H1 (cell line): Measurements from ENCODE around the gene MGAT5. TPM values are rescaled to one million over a fixed set of nuclear protein-coding genes. Genes with fewer than 3 reads are reported as not detected.

ENCODE experiments used
- CTCF ChIA-PET: fragments of 300-600 bp; sonication (Branson Sonifier 250); formaldehyde crosslinking; loops from one replicate; lab custom pipeline; 2021; ENCODE audit not compliant: partially characterized antibody; lab: Charles Lee
- POLR2A ChIA-PET: fragments of 300-600 bp; sonication (Branson Sonifier 250); formaldehyde crosslinking; loops from one replicate; lab custom pipeline; 2021; ENCODE audit warnings: inconsistent platforms; ENCODE audit not compliant: partially characterized antibody; lab: Charles Lee
- DNase-seq, 2 experiments: peaks; one replicate each; pipeline versions ENCODE4 v3.0.0 to v3.0.0-alpha.2; 2010 to 2022; ENCODE audit warnings: low spot score in 2 of 2, low read depth in 1 of 2, mixed read lengths in 1 of 2
- FAIRE-seq: peaks from 2 replicates; lab custom pipeline; 2011; peaks lifted over from hg19 to GRCh38; lab: Jason Lieb, UNC
- H2AFZ ChIP-seq: 2 replicates; pipeline ENCODE4 v1.8.1; 2012; ENCODE audit warnings: low read length, inconsistent platforms
- H2AK5ac ChIP-seq: 2 replicates; pipeline ENCODE4 v1.6.1; 2013; ENCODE audit warnings: low read depth, low read length
- H2BK120ac ChIP-seq: replicated peaks from 2 replicates; pipeline ENCODE3; 2013; ENCODE audit warnings: low read depth, low read length, inconsistent platforms
- H2BK12ac ChIP-seq: 2 replicates; pipeline ENCODE4 v1.6.1; 2013; ENCODE audit warnings: low read depth, low read length
- H2BK15ac ChIP-seq: 2 replicates; pipeline ENCODE4 v1.6.1; 2013; ENCODE audit warnings: low read length
- H2BK20ac ChIP-seq: 2 replicates; pipeline ENCODE4 v1.6.1; 2013; ENCODE audit warnings: low read length
- H2BK5ac ChIP-seq: 2 replicates; pipeline ENCODE4 v1.6.1; 2013; ENCODE audit warnings: low read depth, low read length
- H3K14ac ChIP-seq: 2 replicates; pipeline ENCODE4 v1.6.1; 2013; ENCODE audit warnings: inconsistent platforms; ENCODE audit not compliant: insufficient read length
- H3K18ac ChIP-seq: 2 replicates; pipeline ENCODE4 v1.6.1; 2013; ENCODE audit warnings: low read length; ENCODE audit errors: extremely low read depth
- H3K23ac ChIP-seq: 2 replicates; pipeline ENCODE4 v1.6.1; 2013; ENCODE audit warnings: inconsistent platforms; ENCODE audit not compliant: insufficient read length
- H3K23me2 ChIP-seq: 2 replicates; pipeline ENCODE4 v1.6.1; 2013; ENCODE audit warnings: low read depth, low read length
- H3K27ac ChIP-seq: 2 replicates; pipeline ENCODE4 v1.6.1; 2011; ENCODE audit warnings: low read depth, low read length, inconsistent platforms
- H3K27me3 ChIP-seq, 4 experiments: replicated peaks in 1 of 4; 1 replicate in 1 of 4; 2 replicates in 3 of 4; pipeline versions ENCODE4 v1.6.1 to v1.8.1; 2011 to 2013; ENCODE audit warnings: low read length in 3 of 4, mild to moderate bottlenecking in 3 of 4, inconsistent platforms in 2 of 4, mixed read lengths in 2 of 4, moderate library complexity in 1 of 4; ENCODE audit not compliant: control insufficient read depth in 3 of 4, insufficient read depth in 3 of 4; ENCODE audit errors: extremely low read depth in 1 of 4
- H3K36me3 ChIP-seq, 4 experiments: 2 replicates each; pipeline versions ENCODE4 v1.6.1 to v1.8.1; 2011 to 2013; ENCODE audit warnings: mild to moderate bottlenecking in 4 of 4, low read length in 3 of 4, moderate library complexity in 2 of 4, control low read depth in 1 of 4, inconsistent platforms in 1 of 4; ENCODE audit not compliant: insufficient read depth in 4 of 4, control insufficient read depth in 2 of 4
- H3K4ac ChIP-seq: replicated peaks from 2 replicates; pipeline ENCODE3; 2013; ENCODE audit warnings: low read length, low read depth, mixed read lengths, inconsistent platforms; ENCODE audit not compliant: insufficient read length
- H3K4me1 ChIP-seq, 4 experiments: replicated peaks in 1 of 4; 1 replicate in 1 of 4; 2 replicates in 3 of 4; pipeline versions ENCODE4 v1.6.1 to v1.8.1; 2011 to 2013; ENCODE audit warnings: low read length in 3 of 4, inconsistent platforms in 2 of 4, mixed read lengths in 1 of 4; ENCODE audit not compliant: insufficient read depth in 4 of 4, control insufficient read depth in 3 of 4
- H3K4me2 ChIP-seq, 2 experiments: 2 replicates each; pipeline versions ENCODE4 v1.6.1 to v1.8.1; 2011 to 2013; ENCODE audit warnings: low read depth in 2 of 2, low read length in 2 of 2, control low read depth in 1 of 2, inconsistent platforms in 1 of 2, mild to moderate bottlenecking in 1 of 2; ENCODE audit not compliant: insufficient read depth in 1 of 2
- H3K4me3 ChIP-seq, 4 experiments: fragments of 200-600, 300-600 bp in 1 of 4; sonication (generic), shearing (Covaris generic), sonication (Bioruptor Twin) in 1 of 4; 2 replicates each; pipeline versions ENCODE4 v1.5.1 to v1.8.1; 2011 to 2016; ENCODE audit warnings: low read length in 4 of 4, low read depth in 3 of 4, control low read depth in 2 of 4, inconsistent platforms in 2 of 4, mild to moderate bottlenecking in 2 of 4, mixed read lengths in 1 of 4, moderate library complexity in 1 of 4; ENCODE audit not compliant: insufficient read depth in 2 of 4; ENCODE audit errors: extremely low read depth in 1 of 4
- H3K56ac ChIP-seq: replicated peaks from 2 replicates; pipeline ENCODE3; 2013; ENCODE audit warnings: low read depth, mild to moderate bottlenecking, mixed read lengths, low read length, inconsistent platforms; ENCODE audit not compliant: insufficient read length
- H3K79me1 ChIP-seq: 2 replicates; pipeline ENCODE4 v1.6.1; 2013; ENCODE audit warnings: low read depth, low read length, control low read depth
- H3K79me2 ChIP-seq, 2 experiments: 2 replicates each; pipeline versions ENCODE4 v1.6.1 to v1.8.1; 2012 to 2013; ENCODE audit warnings: low read length in 2 of 2, mild to moderate bottlenecking in 2 of 2, inconsistent platforms in 1 of 2; ENCODE audit not compliant: insufficient read depth in 2 of 2, control insufficient read depth in 1 of 2
- H3K9ac ChIP-seq, 4 experiments: replicated peaks in 1 of 4; 1 replicate in 1 of 4; 2 replicates in 3 of 4; pipeline versions ENCODE4 v1.6.1 to v1.8.1; 2011 to 2013; ENCODE audit warnings: low read depth in 3 of 4, low read length in 3 of 4, control low read depth in 2 of 4, mild to moderate bottlenecking in 2 of 4, moderate library complexity in 2 of 4, inconsistent platforms in 1 of 4; ENCODE audit errors: extremely low read depth in 1 of 4
- H3K9me3 ChIP-seq, 2 experiments: 2 replicates each; pipeline versions ENCODE4 v1.6.1 to v1.8.1; 2012 to 2013; ENCODE audit warnings: mild to moderate bottlenecking in 2 of 2, moderate library complexity in 2 of 2, control low read depth in 1 of 2, inconsistent platforms in 1 of 2, low read depth in 1 of 2, low read length in 1 of 2, mixed read lengths in 1 of 2; ENCODE audit not compliant: insufficient read depth in 2 of 2
- H4K20me1 ChIP-seq, 2 experiments: replicated peaks in 1 of 2; 2 replicates each; pipeline versions ENCODE3 to v1.8.1; 2011 to 2013; ENCODE audit warnings: inconsistent platforms in 2 of 2, low read length in 2 of 2, mild to moderate bottlenecking in 1 of 2; ENCODE audit not compliant: insufficient read depth in 2 of 2, control insufficient read depth in 1 of 2
- H4K5ac ChIP-seq: 2 replicates; pipeline ENCODE4 v1.6.1; 2013; ENCODE audit warnings: low read length, low read depth, mixed read lengths, inconsistent platforms; ENCODE audit not compliant: insufficient read length
- H4K8ac ChIP-seq: 2 replicates; pipeline ENCODE4 v1.8.0; 2013; ENCODE audit warnings: mild to moderate bottlenecking, moderate library complexity, low read length, inconsistent platforms; ENCODE audit not compliant: insufficient read depth; ENCODE audit errors: extremely low read depth
- H4K91ac ChIP-seq: replicated peaks from 2 replicates; pipeline ENCODE3; 2013; ENCODE audit warnings: low read length, mixed read lengths, inconsistent platforms; ENCODE audit not compliant: insufficient read length
- CREB1 ChIP-seq: IDR thresholded peaks from 2 replicates; pipeline ENCODE4 v1.6.1; 2012; ENCODE audit warnings: inconsistent platforms
- KDM1A ChIP-seq: fragments of 200-600, 300-600 bp; sonication (generic); IDR thresholded peaks from 2 replicates; pipeline ENCODE4 v1.7.1; 2016; ENCODE audit warnings: mild to moderate bottlenecking, low read length, borderline replicate concordance
- NRF1 ChIP-seq: IDR thresholded peaks from 2 replicates; pipeline ENCODE4 v1.6.1; 2011; ENCODE audit warnings: mild to moderate bottlenecking, low read depth, low read length, improper control_type of control experiment
- WGBS, 2 experiments: shearing (Covaris generic) in 1 of 2; methylation state at CpG; one replicate each; pipeline versions ENCODE4 v1.1.6 to v1.1.7; 2013 to 2015; ENCODE audit warnings: low lambda C conversion rate in 2 of 2, mixed read lengths in 2 of 2, inconsistent platforms in 1 of 2, low coverage in 1 of 2, missing lambda C conversion rate in 1 of 2; ENCODE audit not compliant: insufficient replicate concordance in 2 of 2, insufficient coverage in 1 of 2, insufficient read length in 1 of 2; ENCODE audit errors: extremely low coverage in 1 of 2, missing lambda C conversion rate in 1 of 2; 5-methylcytosine and 5-hydroxymethylcytosine counted together
- polyA plus RNA-seq, 7 experiments: library from polyadenylated mRNA; depleted of rRNA in 3 of 7; stranded (reverse) in 5 of 7; unstranded in 2 of 7; fragments of >200 nt in 5 of 7; fragments of 200-250 nt in 2 of 7; gene quantifications; 1 replicate in 5 of 7; 2 replicates in 1 of 7; 4 replicates in 1 of 7; pipeline versions ENCODE4 v1.2.1 to v1.2.3, GENCODE V29; 2011 to 2013; ENCODE audit warnings: missing spikeins in 2 of 7, mixed read lengths in 2 of 7
- total RNA-seq: library from RNA; stranded (reverse); fragmentation: NEBNext Ultra II Directional; extraction: Animal tissue kit (Norgen Biotek cat#: 25700); gene quantifications from 2 replicates; pipeline ENCODE4 v1.2.1, GENCODE V29; 2021
- TF ChIP-seq, protein P1 (sequence below), 3 experiments: IDR thresholded peaks; 1 replicate in 2 of 3; 2 replicates in 1 of 3; pipeline versions ENCODE4 v1.5.1 to v1.6.1; 2011; ENCODE audit warnings: low read length in 3 of 3, mild to moderate bottlenecking in 3 of 3, inconsistent platforms in 2 of 3, low read depth in 1 of 3, moderate library complexity in 1 of 3; ENCODE audit not compliant: insufficient read depth in 1 of 3; ENCODE audit errors: control extremely low read depth in 1 of 3
- TF ChIP-seq, protein P2 (sequence below): IDR thresholded peaks from 2 replicates; pipeline ENCODE4 v1.6.1; 2011; ENCODE audit warnings: low read length, improper control_type of control experiment

The MGAT5 gene
- total and polyA plus RNA-seq, 2 of the 8 experiments (the other 6 are each of a cell fraction or from before 2014, with no cell fraction given) = 11.2 to 49.2 TPM

DNA sequence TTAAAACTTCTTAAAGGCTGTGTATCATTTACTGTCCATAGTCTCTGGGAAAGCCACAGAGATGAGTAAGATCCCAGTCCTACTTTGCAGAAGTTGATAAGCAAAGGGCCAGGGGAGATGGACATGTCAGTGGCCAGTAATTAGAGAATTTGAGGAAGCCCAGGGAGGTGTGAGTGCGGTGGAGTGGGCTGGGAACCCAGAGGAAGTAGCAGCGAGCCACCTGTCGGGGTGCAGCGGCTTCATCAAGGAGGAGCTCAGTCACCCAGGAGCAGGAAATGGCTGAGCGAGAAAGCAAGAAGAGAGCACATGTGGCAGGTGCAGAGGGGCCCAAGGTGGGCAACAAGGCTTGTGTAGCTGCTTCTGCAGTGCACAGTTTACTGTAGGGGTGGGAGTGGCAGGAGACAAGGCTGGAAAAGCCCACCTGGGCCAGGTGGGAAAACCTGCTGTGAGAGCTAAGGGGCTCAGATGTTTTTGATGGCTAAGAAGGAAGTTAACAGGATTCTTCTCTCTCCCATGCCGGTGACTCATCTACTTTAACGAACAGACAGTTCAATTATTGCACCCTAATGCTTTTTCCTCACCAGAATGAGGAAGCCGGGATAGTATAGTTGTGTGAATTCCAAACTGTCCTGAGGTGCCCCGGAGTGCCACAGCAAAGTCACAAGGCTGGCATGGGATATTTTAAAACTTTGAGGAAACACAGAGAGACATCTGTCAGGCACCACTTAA, 34.8 kb upstream of the MGAT5 start:
- H2BK120ac ChIP-seq = no peak overlapping the region
- 89% methylated on average over 9 of the region's 9 CpGs; no CpG with 5 or more reads in 1 of the 2 experiments for WGBS, 2 experiments
- H3K4me1 ChIP-seq = peaks cover 7 to 13% (median 11%) of the 10 kb centered on the region in 4 experiments; a peak in 5 of 7 replicates
- ChIA-PET POLR2A (interaction anchor here (0.6 to 1.3 kb wide), 2 partner anchors 99 to 109 kb away, joined by 3 read pairs; no protein-coding TSS in a partner anchor), CTCF (interaction anchor here (1.1 to 1.9 kb wide), 6 partner anchors 11 to 332 kb away, joined by 3 to 7 read pairs (median 5); no protein-coding TSS in a partner anchor)
- H2BK12ac ChIP-seq = no peak overlapping the region
- H4K5ac ChIP-seq = no peak overlapping the region
- H2AK5ac ChIP-seq = no peak overlapping the region
- no peak overlapping the region for H3K18ac ChIP-seq
- H4K20me1 ChIP-seq = peaks cover 2 to 3% of the 10 kb centered on the region in 2 experiments
- H3K27ac ChIP-seq = no peak overlapping the region
- H3K23me2 ChIP-seq = 0 out of 2 replicates have a peak, but pooled peaks cover 3% of the 10 kb centered on the region
- H3K4me2 ChIP-seq = no peak overlapping the region
- H2BK20ac ChIP-seq = no peak overlapping the region
- no peak overlapping the region for H2AFZ ChIP-seq
- no peak overlapping the region for H3K14ac ChIP-seq
- H3K9ac ChIP-seq = no peak overlapping the region
- H4K91ac ChIP-seq = no peak overlapping the region
- no peak overlapping the region for H2BK15ac ChIP-seq
- no peaks in the 10 kb centered on the region for H3K36me3 ChIP-seq
- peaks cover 9% of the 10 kb centered on the region for H3K79me1 ChIP-seq
- peaks cover 0 to 70% of the 10 kb centered on the region in 2 experiments; a peak in 3 of 4 replicates for H3K79me2 ChIP-seq
- no peaks in the 10 kb centered on the region for H3K27me3 ChIP-seq
- no peaks in the 10 kb centered on the region for H3K9me3 ChIP-seq
- H4K8ac ChIP-seq = no peak overlapping the region
- H3K23ac ChIP-seq = no peak overlapping the region
- H3K4ac ChIP-seq = no peak overlapping the region
- H2BK5ac ChIP-seq = no peak overlapping the region
- H3K4me3 ChIP-seq = no peak overlapping the region
- H3K56ac ChIP-seq = no peak overlapping the region
- DNase-seq (no peak), FAIRE-seq (no peak)
- TF ChIP-seq, protein P1, sequence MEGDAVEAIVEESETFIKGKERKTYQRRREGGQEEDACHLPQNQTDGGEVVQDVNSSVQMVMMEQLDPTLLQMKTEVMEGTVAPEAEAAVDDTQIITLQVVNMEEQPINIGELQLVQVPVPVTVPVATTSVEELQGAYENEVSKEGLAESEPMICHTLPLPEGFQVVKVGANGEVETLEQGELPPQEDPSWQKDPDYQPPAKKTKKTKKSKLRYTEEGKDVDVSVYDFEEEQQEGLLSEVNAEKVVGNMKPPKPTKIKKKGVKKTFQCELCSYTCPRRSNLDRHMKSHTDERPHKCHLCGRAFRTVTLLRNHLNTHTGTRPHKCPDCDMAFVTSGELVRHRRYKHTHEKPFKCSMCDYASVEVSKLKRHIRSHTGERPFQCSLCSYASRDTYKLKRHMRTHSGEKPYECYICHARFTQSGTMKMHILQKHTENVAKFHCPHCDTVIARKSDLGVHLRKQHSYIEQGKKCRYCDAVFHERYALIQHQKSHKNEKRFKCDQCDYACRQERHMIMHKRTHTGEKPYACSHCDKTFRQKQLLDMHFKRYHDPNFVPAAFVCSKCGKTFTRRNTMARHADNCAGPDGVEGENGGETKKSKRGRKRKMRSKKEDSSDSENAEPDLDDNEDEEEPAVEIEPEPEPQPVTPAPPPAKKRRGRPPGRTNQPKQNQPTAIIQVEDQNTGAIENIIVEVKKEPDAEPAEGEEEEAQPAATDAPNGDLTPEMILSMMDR (IDR thresholded peaks at IDR 0.05; ENCODE audit: control extremely low read depth in 1 of 3, insufficient read depth in 1 of 3, low read depth in 1 of 3, low read length in 3 of 3) = no peak
- TF ChIP-seq, protein P2, sequence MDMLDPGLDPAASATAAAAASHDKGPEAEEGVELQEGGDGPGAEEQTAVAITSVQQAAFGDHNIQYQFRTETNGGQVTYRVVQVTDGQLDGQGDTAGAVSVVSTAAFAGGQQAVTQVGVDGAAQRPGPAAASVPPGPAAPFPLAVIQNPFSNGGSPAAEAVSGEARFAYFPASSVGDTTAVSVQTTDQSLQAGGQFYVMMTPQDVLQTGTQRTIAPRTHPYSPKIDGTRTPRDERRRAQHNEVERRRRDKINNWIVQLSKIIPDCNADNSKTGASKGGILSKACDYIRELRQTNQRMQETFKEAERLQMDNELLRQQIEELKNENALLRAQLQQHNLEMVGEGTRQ = no peak
- TF ChIP-seq KDM1A = no peak
- TF ChIP-seq NRF1 = no peak
- no peak for TF ChIP-seq CREB1
